HepG2 (cell line): ENCODE results near the gene UBXN2A. TPM values are rescaled to one million over a fixed set of nuclear protein-coding genes. Genes with fewer than 3 reads are reported as not detected.
A peak's percentile ranks its signal among the peaks of the same experiment; 100 is the strongest.

Experiments used
- ARNT2 ChIP-seq: sonication (generic); formaldehyde crosslinking; IDR thresholded peaks from 2 replicates; pipeline ENCODE4 v1.8.0; 2022; ENCODE audit warnings: mild to moderate bottlenecking, low read depth, missing genetic modification reagents, moderate library complexity
- ATM ChIP-seq: fragments of 450-650 bp; IDR thresholded peaks from 2 replicates; pipeline ENCODE4 v1.7.1; 2017; ENCODE audit warnings: mild to moderate bottlenecking, borderline replicate concordance
- KLF16 ChIP-seq, 2 experiments: sonication (generic) in 1 of 2; formaldehyde crosslinking in 1 of 2; IDR thresholded peaks; 2 replicates each; pipeline versions ENCODE4 v1.6.1 to v1.8.0; 2016 to 2023; ENCODE audit warnings: missing genetic modification reagents in 2 of 2, missing compliant biosample characterization in 1 of 2
- MYNN ChIP-seq: sonication (generic); formaldehyde crosslinking; IDR thresholded peaks from 2 replicates; pipeline ENCODE4 v1.4.0; 2020; ENCODE audit warnings: mild to moderate bottlenecking, low read depth, missing genetic modification reagents
- NFIC ChIP-seq: IDR thresholded peaks from 2 replicates; pipeline ENCODE4 v1.6.1; 2012; ENCODE audit warnings: mild to moderate bottlenecking, low read length, inconsistent platforms
- RERE ChIP-seq: IDR thresholded peaks from 2 replicates; pipeline ENCODE4 v1.6.1; 2016; ENCODE audit warnings: low read depth, missing genetic modification reagents, missing compliant biosample characterization
- SATB2 ChIP-seq: sonication (generic); formaldehyde crosslinking; IDR thresholded peaks from 2 replicates; pipeline ENCODE4 v1.5.0; 2020; ENCODE audit warnings: missing genetic modification reagents
- TOPORS ChIP-seq: sonication (generic); formaldehyde crosslinking; IDR thresholded peaks from 2 replicates; pipeline ENCODE4 v1.8.0; 2023; ENCODE audit warnings: mild to moderate bottlenecking, missing genetic modification reagents
- ZNF224 ChIP-seq: sonication (generic); formaldehyde crosslinking; IDR thresholded peaks from 2 replicates; pipeline ENCODE4 v1.5.0; 2020; ENCODE audit warnings: mild to moderate bottlenecking, missing genetic modification reagents
- polyA plus RNA-seq, 8 experiments: library from polyadenylated mRNA; depleted of rRNA in 3 of 8; stranded (reverse) in 7 of 8; unstranded in 1 of 8; fragments of >200 nt; fragmentation: Illumina TruSeq in 4 of 8; extraction: Trizol in 4 of 8; gene quantifications; 2 replicates each; pipeline versions ENCODE4 v1.2.1 to v1.2.3, GENCODE V29; 2011 to 2016; ENCODE audit warnings: low read depth in 4 of 8, missing spikeins in 1 of 8, mixed read lengths in 1 of 8; ENCODE audit not compliant: insufficient read depth in 1 of 8
- total RNA-seq, 5 experiments: library from RNA; depleted of rRNA; stranded (reverse); fragments of >200 nt; fragmentation: Illumina TruSeq; extraction: Trizol; gene quantifications; 2 replicates each; pipeline ENCODE4 v1.2.3, GENCODE V29; 2016; ENCODE audit warnings: low read depth in 1 of 5
- TF ChIP-seq, protein P1 (sequence below): sonication (generic); formaldehyde crosslinking; IDR thresholded peaks from 2 replicates; pipeline ENCODE4 v1.4.0; 2020; ENCODE audit warnings: missing genetic modification reagents, borderline replicate concordance
- TF ChIP-seq, protein P2 (sequence below): sonication (generic); formaldehyde crosslinking; IDR thresholded peaks from 2 replicates; pipeline ENCODE4 v1.5.0; 2020; ENCODE audit warnings: mild to moderate bottlenecking, missing genetic modification reagents
- TF ChIP-seq, protein P3 (sequence below), 2 experiments: sonication (generic) in 1 of 2; formaldehyde crosslinking in 1 of 2; IDR thresholded peaks; 2 replicates each; pipeline versions ENCODE4 v1.4.0 to v1.6.1; 2016 to 2020; ENCODE audit warnings: borderline replicate concordance in 1 of 2, low read depth in 1 of 2, mild to moderate bottlenecking in 1 of 2, missing genetic modification reagents in 1 of 2

Gene UBXN2A
- total and polyA plus RNA-seq, 2 of the 13 experiments (the other 11 are each of a cell fraction or from before 2014, with no cell fraction given), result 8.3 to 20.9 TPM

DNA sequence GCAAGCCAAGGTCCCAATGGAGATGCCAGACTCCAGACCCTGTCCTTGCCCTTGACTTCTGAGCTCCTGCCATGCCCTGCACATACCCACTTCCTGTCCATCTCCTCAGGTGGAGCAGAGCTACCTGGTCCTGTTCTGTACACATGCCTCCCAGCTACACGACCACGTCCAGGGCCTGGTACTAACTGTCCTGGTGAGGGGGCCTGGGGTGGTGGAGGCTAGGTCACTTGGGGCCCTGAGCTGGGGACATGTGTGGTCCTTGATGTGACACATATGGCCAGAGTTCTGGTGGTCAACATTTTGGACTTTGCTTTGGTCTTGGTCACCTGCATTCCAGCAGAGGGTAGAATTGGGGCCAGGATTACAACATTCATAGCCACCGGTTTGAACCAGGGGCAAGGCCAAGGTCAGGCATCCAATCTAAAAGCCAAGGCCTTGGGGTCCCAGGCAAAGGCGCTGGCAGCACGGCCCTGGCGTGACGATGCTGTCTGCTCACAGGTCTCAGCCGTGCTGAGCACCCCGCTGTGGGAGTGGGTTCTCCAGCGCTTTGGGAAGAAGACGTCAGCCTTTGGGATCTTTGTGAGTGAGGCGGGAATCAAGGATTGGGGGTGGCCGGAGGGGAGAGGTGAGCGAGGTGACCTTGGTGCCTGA, 82.2 kb downstream of the UBXN2A start (continued):
- TF ChIP-seq, protein P1, sequence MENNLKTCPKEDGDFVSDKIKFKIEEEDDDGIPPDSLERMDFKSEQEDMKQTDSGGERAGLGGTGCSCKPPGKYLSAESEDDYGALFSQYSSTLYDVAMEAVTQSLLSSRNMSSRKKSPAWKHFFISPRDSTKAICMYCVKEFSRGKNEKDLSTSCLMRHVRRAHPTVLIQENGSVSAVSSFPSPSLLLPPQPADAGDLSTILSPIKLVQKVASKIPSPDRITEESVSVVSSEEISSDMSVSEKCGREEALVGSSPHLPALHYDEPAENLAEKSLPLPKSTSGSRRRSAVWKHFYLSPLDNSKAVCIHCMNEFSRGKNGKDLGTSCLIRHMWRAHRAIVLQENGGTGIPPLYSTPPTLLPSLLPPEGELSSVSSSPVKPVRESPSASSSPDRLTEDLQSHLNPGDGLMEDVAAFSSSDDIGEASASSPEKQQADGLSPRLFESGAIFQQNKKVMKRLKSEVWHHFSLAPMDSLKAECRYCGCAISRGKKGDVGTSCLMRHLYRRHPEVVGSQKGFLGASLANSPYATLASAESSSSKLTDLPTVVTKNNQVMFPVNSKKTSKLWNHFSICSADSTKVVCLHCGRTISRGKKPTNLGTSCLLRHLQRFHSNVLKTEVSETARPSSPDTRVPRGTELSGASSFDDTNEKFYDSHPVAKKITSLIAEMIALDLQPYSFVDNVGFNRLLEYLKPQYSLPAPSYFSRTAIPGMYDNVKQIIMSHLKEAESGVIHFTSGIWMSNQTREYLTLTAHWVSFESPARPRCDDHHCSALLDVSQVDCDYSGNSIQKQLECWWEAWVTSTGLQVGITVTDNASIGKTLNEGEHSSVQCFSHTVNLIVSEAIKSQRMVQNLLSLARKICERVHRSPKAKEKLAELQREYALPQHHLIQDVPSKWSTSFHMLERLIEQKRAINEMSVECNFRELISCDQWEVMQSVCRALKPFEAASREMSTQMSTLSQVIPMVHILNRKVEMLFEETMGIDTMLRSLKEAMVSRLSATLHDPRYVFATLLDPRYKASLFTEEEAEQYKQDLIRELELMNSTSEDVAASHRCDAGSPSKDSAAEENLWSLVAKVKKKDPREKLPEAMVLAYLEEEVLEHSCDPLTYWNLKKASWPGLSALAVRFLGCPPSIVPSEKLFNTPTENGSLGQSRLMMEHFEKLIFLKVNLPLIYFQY (CRISPR knock-in tag), result peak; percentile 9; the same call in 1 of the 2 replicates
- TF ChIP-seq NFIC (no peak), ZNF224 (CRISPR knock-in tag) (no peak), RERE (CRISPR knock-in tag) (peak; percentile 72), MYNN (CRISPR knock-in tag) (no peak), KLF16 (CRISPR knock-in tag; IDR thresholded peaks at IDR 0.05) (peak in 1 of 2 experiments; percentile 70; a peak in 1 of 4 replicates), ATM (no peak), ARNT2 (CRISPR knock-in tag) (0 out of 2 replicates have a peak, but pooled peaks have one; percentile 20), TOPORS (CRISPR knock-in tag) (no peak), SATB2 (no peak)
- TF ChIP-seq, protein P2, sequence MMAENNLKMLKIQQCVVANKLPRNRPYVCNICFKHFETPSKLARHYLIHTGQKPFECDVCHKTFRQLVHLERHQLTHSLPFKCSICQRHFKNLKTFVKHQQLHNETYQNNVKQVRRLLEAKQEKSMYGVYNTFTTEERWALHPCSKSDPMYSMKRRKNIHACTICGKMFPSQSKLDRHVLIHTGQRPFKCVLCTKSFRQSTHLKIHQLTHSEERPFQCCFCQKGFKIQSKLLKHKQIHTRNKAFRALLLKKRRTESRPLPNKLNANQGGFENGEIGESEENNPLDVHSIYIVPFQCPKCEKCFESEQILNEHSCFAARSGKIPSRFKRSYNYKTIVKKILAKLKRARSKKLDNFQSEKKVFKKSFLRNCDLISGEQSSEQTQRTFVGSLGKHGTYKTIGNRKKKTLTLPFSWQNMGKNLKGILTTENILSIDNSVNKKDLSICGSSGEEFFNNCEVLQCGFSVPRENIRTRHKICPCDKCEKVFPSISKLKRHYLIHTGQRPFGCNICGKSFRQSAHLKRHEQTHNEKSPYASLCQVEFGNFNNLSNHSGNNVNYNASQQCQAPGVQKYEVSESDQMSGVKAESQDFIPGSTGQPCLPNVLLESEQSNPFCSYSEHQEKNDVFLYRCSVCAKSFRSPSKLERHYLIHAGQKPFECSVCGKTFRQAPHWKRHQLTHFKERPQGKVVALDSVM (CRISPR knock-in tag), result 0 out of 2 replicates have a peak, but pooled peaks have one; percentile 15
- TF ChIP-seq, protein P3, sequence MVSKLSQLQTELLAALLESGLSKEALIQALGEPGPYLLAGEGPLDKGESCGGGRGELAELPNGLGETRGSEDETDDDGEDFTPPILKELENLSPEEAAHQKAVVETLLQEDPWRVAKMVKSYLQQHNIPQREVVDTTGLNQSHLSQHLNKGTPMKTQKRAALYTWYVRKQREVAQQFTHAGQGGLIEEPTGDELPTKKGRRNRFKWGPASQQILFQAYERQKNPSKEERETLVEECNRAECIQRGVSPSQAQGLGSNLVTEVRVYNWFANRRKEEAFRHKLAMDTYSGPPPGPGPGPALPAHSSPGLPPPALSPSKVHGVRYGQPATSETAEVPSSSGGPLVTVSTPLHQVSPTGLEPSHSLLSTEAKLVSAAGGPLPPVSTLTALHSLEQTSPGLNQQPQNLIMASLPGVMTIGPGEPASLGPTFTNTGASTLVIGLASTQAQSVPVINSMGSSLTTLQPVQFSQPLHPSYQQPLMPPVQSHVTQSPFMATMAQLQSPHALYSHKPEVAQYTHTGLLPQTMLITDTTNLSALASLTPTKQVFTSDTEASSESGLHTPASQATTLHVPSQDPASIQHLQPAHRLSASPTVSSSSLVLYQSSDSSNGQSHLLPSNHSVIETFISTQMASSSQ (IDR thresholded peaks at IDR 0.05; ENCODE audit: low read depth), result no peak
- TF ChIP-seq, protein P3 (CRISPR knock-in tag; IDR thresholded peaks at IDR 0.05; ENCODE audit: borderline replicate concordance), result peak; percentile 63
